ENCODE measurements around the gene DFFA. TPM values are rescaled to one million over a fixed set of nuclear protein-coding genes. Genes with fewer than 3 reads are reported as not detected.
A peak's percentile ranks its signal among the peaks of the same experiment; 100 is the strongest.

DFFA gene
- total and polyA plus RNA-seq, 9 of the 15 experiments (the other 6 are each of a cell fraction or from before 2014, with no cell fraction given): 39.6 to 74.8 (median 59.2) TPM

DNA sequence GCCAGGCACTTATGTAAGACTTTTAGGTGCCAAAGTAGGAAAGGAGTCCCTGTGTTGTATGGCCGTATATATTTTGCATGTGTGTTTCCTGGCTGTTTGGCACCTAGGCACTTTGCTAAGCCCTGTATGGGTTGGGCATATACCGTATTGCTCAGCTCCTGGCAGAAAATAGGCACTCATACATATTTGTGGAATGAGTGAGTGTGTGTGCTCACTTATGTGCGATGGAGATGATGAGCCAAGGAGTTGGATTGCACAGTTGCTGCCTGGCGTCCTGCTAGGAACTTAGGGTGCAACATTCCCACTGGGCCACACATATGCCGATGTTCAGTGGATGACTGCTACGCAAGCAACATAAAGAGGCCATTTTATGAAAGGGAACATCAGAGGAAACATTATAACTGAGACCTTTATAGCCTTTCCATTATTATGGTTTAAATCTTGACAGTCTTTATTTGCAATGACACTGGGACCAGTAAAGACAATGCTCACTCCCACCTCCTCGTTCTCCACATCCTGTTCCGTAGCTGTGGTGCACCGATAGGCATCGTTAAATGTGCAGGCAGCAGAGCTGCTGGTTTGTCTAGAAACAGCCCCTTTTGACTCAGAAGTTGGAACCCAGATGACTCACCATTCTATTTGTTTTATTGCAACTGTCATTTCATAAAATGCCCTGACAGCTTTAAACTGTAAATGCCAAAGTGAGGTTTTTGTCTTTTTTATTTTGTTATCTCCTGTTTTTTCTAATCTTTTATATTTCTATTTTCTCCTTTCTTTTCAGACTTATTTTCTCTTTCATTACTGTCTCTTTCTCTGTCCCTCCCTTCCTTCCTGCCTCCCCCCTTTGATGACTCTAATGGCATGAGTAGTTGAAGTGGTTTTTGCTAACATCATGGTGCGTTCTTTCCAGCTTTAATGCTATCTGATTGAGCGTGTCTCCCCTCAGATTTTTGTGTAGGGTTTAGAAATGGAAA, 38.5 kb upstream of the DFFA start (continued):
- TF ChIP-seq U2AF1 (optimal IDR thresholded peaks at IDR 0.05; ENCODE audit: low read depth, low read length) (no peak), ZNF431 (CRISPR knock-in tag; IDR thresholded peaks at IDR 0.05) (no peak), ZNF224 (CRISPR knock-in tag; IDR thresholded peaks at IDR 0.05) (no peak), KAT7 (CRISPR knock-in tag; IDR thresholded peaks at IDR 0.05; ENCODE audit: borderline replicate concordance) (no peak), PHTF2 (CRISPR knock-in tag; IDR thresholded peaks at IDR 0.05) (no peak), ZNF253 (CRISPR knock-in tag; conservative IDR thresholded peaks at IDR 0.05) (no peak), TAL1 (IDR thresholded peaks at IDR 0.05) (peak; percentile 70), SRSF3 (IDR thresholded peaks at IDR 0.05; ENCODE audit: insufficient read depth, low read length) (no peak), ZNF23 (CRISPR knock-in tag; IDR thresholded peaks at IDR 0.05) (no peak), RBM17 (IDR thresholded peaks at IDR 0.05; ENCODE audit: borderline replicate concordance, low read depth, low read length) (no peak), GABPB1 (CRISPR knock-in tag; IDR thresholded peaks at IDR 0.05) (peak; percentile 69), PHF21A (IDR thresholded peaks at IDR 0.05; ENCODE audit: borderline replicate concordance, low read depth) (peak; percentile 60; the same call in 1 of the 2 replicates), ZNF766 (CRISPR knock-in tag; conservative IDR thresholded peaks at IDR 0.05) (0 out of 2 replicates have a peak, but pooled peaks have one; percentile 37), ZNF695 (CRISPR knock-in tag; IDR thresholded peaks at IDR 0.05) (no peak), GATA2 (CRISPR knock-in tag; IDR thresholded peaks at IDR 0.05) (peak; percentile 69), RBM34 (IDR thresholded peaks at IDR 0.05; ENCODE audit: borderline replicate concordance, insufficient read depth, low read length) (no peak), GATAD2A (IDR thresholded peaks at IDR 0.05) (no peak)
- TF ChIP-seq, protein P1, sequence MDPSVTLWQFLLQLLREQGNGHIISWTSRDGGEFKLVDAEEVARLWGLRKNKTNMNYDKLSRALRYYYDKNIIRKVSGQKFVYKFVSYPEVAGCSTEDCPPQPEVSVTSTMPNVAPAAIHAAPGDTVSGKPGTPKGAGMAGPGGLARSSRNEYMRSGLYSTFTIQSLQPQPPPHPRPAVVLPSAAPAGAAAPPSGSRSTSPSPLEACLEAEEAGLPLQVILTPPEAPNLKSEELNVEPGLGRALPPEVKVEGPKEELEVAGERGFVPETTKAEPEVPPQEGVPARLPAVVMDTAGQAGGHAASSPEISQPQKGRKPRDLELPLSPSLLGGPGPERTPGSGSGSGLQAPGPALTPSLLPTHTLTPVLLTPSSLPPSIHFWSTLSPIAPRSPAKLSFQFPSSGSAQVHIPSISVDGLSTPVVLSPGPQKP (CRISPR knock-in tag; IDR thresholded peaks at IDR 0.05): no peak
- TF ChIP-seq, protein P2, sequence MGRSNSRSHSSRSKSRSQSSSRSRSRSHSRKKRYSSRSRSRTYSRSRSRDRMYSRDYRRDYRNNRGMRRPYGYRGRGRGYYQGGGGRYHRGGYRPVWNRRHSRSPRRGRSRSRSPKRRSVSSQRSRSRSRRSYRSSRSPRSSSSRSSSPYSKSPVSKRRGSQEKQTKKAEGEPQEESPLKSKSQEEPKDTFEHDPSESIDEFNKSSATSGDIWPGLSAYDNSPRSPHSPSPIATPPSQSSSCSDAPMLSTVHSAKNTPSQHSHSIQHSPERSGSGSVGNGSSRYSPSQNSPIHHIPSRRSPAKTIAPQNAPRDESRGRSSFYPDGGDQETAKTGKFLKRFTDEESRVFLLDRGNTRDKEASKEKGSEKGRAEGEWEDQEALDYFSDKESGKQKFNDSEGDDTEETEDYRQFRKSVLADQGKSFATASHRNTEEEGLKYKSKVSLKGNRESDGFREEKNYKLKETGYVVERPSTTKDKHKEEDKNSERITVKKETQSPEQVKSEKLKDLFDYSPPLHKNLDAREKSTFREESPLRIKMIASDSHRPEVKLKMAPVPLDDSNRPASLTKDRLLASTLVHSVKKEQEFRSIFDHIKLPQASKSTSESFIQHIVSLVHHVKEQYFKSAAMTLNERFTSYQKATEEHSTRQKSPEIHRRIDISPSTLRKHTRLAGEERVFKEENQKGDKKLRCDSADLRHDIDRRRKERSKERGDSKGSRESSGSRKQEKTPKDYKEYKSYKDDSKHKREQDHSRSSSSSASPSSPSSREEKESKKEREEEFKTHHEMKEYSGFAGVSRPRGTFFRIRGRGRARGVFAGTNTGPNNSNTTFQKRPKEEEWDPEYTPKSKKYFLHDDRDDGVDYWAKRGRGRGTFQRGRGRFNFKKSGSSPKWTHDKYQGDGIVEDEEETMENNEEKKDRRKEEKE (IDR thresholded peaks at IDR 0.05; ENCODE audit: borderline replicate concordance in 1 of 2, control insufficient read depth in 1 of 2, low read depth in 2 of 2, low read length in 1 of 2): no peak
- TF ChIP-seq, protein P3, sequence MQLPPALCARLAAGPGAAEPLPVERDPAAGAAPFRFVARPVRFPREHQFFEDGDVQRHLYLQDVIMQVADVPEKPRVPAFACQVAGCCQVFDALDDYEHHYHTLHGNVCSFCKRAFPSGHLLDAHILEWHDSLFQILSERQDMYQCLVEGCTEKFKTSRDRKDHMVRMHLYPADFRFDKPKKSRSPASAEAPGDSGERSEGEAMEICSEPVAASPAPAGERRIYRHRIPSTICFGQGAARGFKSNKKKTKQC (CRISPR knock-in tag; IDR thresholded peaks at IDR 0.05): no peak
- TF ChIP-seq, protein P4, sequence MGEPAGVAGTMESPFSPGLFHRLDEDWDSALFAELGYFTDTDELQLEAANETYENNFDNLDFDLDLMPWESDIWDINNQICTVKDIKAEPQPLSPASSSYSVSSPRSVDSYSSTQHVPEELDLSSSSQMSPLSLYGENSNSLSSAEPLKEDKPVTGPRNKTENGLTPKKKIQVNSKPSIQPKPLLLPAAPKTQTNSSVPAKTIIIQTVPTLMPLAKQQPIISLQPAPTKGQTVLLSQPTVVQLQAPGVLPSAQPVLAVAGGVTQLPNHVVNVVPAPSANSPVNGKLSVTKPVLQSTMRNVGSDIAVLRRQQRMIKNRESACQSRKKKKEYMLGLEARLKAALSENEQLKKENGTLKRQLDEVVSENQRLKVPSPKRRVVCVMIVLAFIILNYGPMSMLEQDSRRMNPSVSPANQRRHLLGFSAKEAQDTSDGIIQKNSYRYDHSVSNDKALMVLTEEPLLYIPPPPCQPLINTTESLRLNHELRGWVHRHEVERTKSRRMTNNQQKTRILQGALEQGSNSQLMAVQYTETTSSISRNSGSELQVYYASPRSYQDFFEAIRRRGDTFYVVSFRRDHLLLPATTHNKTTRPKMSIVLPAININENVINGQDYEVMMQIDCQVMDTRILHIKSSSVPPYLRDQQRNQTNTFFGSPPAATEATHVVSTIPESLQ (CRISPR knock-in tag; IDR thresholded peaks at IDR 0.05): 0 out of 2 replicates have a peak, but pooled peaks have one; percentile 79

Data from K562 (cell line).